ENCODE measurements around the gene SRGAP3. TPM values are rescaled to one million over a fixed set of nuclear protein-coding genes. Genes with fewer than 3 reads are reported as not detected.

The SRGAP3 gene
- total and polyA plus RNA-seq, 3 donors from 2014 or later = 16.5 to 65.9 (median 58.5) TPM

GRCh38 chr3:9244495-9245183 lies 4.8 kb downstream of the SRGAP3 start:
- no peak overlapping the region for H3K27ac ChIP-seq
- H3K4me1 ChIP-seq = peaks cover 3% of the 10 kb centered on the region
- no peaks in the 10 kb centered on the region for H3K36me3 ChIP-seq (ENCODE audit: low read depth, missing control alignments)
- no peak for DNase-seq
- 65 to 68% methylated on average over 1 of the region's 1 CpG for WGBS, 2 donors
- TF ChIP-seq POLR2A (IDR thresholded peaks at IDR 0.05) (no peak), CTCF (IDR thresholded peaks at IDR 0.05) (no peak)
- H3K9me3 ChIP-seq = no peaks in the 10 kb centered on the region
- H3K27me3 ChIP-seq = no peaks in the 10 kb centered on the region
- intact Hi-C loops (cut with DNase I; ENCODE audit: low total_unique reads) = no loop called here
- no peak overlapping the region for H3K4me3 ChIP-seq

GRCh38 chr3:9241956-9242355 lies 7.5 kb downstream of the SRGAP3 start:
- no peak for DNase-seq
- Histone ChIP-seq H3K27ac (no peak overlapping the region), H3K4me1 (peaks cover 3% of the 10 kb centered on the region), H3K9me3 (no peaks in the 10 kb centered on the region), H3K36me3 (ENCODE audit: low read depth, missing control alignments) (no peaks in the 10 kb centered on the region), H3K27me3 (no peaks in the 10 kb centered on the region), H3K4me3 (no peak overlapping the region)
- intact Hi-C loops (cut with DNase I; ENCODE audit: low total_unique reads) = no loop called here
- TF ChIP-seq CTCF (IDR thresholded peaks at IDR 0.05) (no peak), POLR2A (IDR thresholded peaks at IDR 0.05) (no peak)
- 90% methylated on average over 4 of the region's 4 CpGs for WGBS, 2 donors

- no peak overlapping the region for H3K4me3 ChIP-seq
- no peaks in the 10 kb centered on the region for H3K4me1 ChIP-seq
- no peak overlapping the region for H3K27ac ChIP-seq
- intact Hi-C loops (cut with DNase I; ENCODE audit: low total_unique reads) = no loop called here
- DNase-seq = no peak
- H3K9me3 ChIP-seq = no peaks in the 10 kb centered on the region
- H3K36me3 ChIP-seq (ENCODE audit: low read depth, missing control alignments) = no peaks in the 10 kb centered on the region
- no peaks in the 10 kb centered on the region for H3K27me3 ChIP-seq
- 85 to 96% methylated on average over 1 of the region's 1 CpG for WGBS, 2 donors
- TF ChIP-seq POLR2A (IDR thresholded peaks at IDR 0.05) (no peak), CTCF (IDR thresholded peaks at IDR 0.05) (no peak)
Observed at GRCh38 chr3:9239680-9240079, 9.8 kb downstream of the SRGAP3 start.

- intact Hi-C loops (cut with DNase I; ENCODE audit: low total_unique reads) = no loop called here
- no peak for TF ChIP-seq CTCF (IDR thresholded peaks at IDR 0.05)
- TF ChIP-seq POLR2A (IDR thresholded peaks at IDR 0.05) = no peak
- DNase-seq = no peak
- Histone ChIP-seq H3K4me3 (no peak overlapping the region), H3K36me3 (ENCODE audit: low read depth, missing control alignments) (no peaks in the 10 kb centered on the region), H3K4me1 (no peaks in the 10 kb centered on the region), H3K27me3 (no peaks in the 10 kb centered on the region), H3K9me3 (no peaks in the 10 kb centered on the region), H3K27ac (no peak overlapping the region)
- 85 to 91% methylated on average over 3 to 4 of the region's 4 CpGs for WGBS, 2 donors
Observed at GRCh38 chr3:9238721-9239295, 10.6 kb downstream of the SRGAP3 start.

GRCh38 chr3:9238276-9238675 lies 11.2 kb downstream of the SRGAP3 start:
- TF ChIP-seq CTCF (IDR thresholded peaks at IDR 0.05) (no peak), POLR2A (IDR thresholded peaks at IDR 0.05) (no peak)
- Histone ChIP-seq H3K27me3 (no peaks in the 10 kb centered on the region), H3K4me1 (no peaks in the 10 kb centered on the region), H3K4me3 (no peak overlapping the region), H3K9me3 (no peaks in the 10 kb centered on the region), H3K27ac (no peak overlapping the region), H3K36me3 (ENCODE audit: low read depth, missing control alignments) (no peaks in the 10 kb centered on the region)
- intact Hi-C loops (cut with DNase I; ENCODE audit: low total_unique reads) = no loop called here
- no peak for DNase-seq
- WGBS, 2 donors = 77 to 85% methylated on average over 5 of the region's 5 CpGs

Data from testis (tissue), 3 donors.